Rectal smooth muscle tissue (tissue), 1 donor: ENCODE measurements around the gene SPDYE16.
"Not testable (repeated sequence)": the region's sequence is repeated elsewhere in the genome, so short reads cannot be mapped to it uniquely, and the experiment has no call there.

ENCODE experiments used
- H3K27ac ChIP-seq: one replicate; pipeline ENCODE4 v1.7.0; 2013; ENCODE audit warnings: low read depth, low read length, inconsistent platforms
- H3K27me3 ChIP-seq: one replicate; pipeline ENCODE4 v1.7.0; 2013; ENCODE audit warnings: low read length; ENCODE audit not compliant: control insufficient read depth, insufficient read depth
- H3K36me3 ChIP-seq: one replicate; pipeline ENCODE4 v1.7.0; 2013; ENCODE audit warnings: low read length; ENCODE audit not compliant: control insufficient read depth, insufficient read depth
- H3K4me1 ChIP-seq: one replicate; pipeline ENCODE4 v1.7.0; 2013; ENCODE audit warnings: low read length; ENCODE audit not compliant: control insufficient read depth, insufficient read depth
- H3K4me3 ChIP-seq: one replicate; pipeline ENCODE4 v1.7.0; 2013; ENCODE audit warnings: low read length
- H3K9ac ChIP-seq: one replicate; pipeline ENCODE4 v1.7.0; 2013; ENCODE audit warnings: low read length

Gene SPDYE16

GRCh38 chr7:76516932-76517331, 26.2 kb downstream of the SPDYE16 start:
- H3K27ac ChIP-seq, H3K4me3 ChIP-seq: not testable (repeated sequence)

GRCh38 chr7:76515999-76516443, 27.1 kb downstream of the SPDYE16 start:
- Histone ChIP-seq H3K4me1 (no peaks in the 10 kb centered on the region), H3K27me3 (no peaks in the 10 kb centered on the region), H3K4me3 (no peak overlapping the region), H3K27ac (no peak overlapping the region), H3K36me3 (no peaks in the 10 kb centered on the region), H3K9ac (no peak overlapping the region)

More at GRCh38 chr7:76516932-76517331, 26.2 kb downstream of the SPDYE16 start:
- H3K27me3 ChIP-seq, H3K9ac ChIP-seq, H3K36me3 ChIP-seq, H3K4me1 ChIP-seq: not testable (repeated sequence)

- H3K9ac ChIP-seq: no peak overlapping the region
- H3K4me1 ChIP-seq: no peaks in the 10 kb centered on the region
- H3K36me3 ChIP-seq: no peaks in the 10 kb centered on the region
- H3K4me3 ChIP-seq: no peak overlapping the region
- H3K27ac ChIP-seq: no peak overlapping the region
- no peaks in the 10 kb centered on the region for H3K27me3 ChIP-seq
These were observed 27.9 kb downstream of the SPDYE16 start for GRCh38 chr7:76514926-76515771.

- Histone ChIP-seq H3K27ac (no peak overlapping the region), H3K9ac (no peak overlapping the region), H3K27me3 (no peaks in the 10 kb centered on the region), H3K4me1 (no peaks in the 10 kb centered on the region), H3K4me3 (no peak overlapping the region), H3K36me3 (no peaks in the 10 kb centered on the region)
These were observed 29.0 kb downstream of the SPDYE16 start for GRCh38 chr7:76513817-76514799.

GRCh38 chr7:76512941-76513816, 29.9 kb downstream of the SPDYE16 start:
- no peaks in the 10 kb centered on the region for H3K36me3 ChIP-seq
- H3K9ac ChIP-seq: no peak overlapping the region
- H3K27ac ChIP-seq: no peak overlapping the region
- H3K27me3 ChIP-seq: no peaks in the 10 kb centered on the region
- H3K4me3 ChIP-seq: no peak overlapping the region
- H3K4me1 ChIP-seq: no peaks in the 10 kb centered on the region

- not testable (repeated sequence) for H3K27ac ChIP-seq, H3K27me3 ChIP-seq, H3K36me3 ChIP-seq, H3K9ac ChIP-seq, H3K4me3 ChIP-seq, H3K4me1 ChIP-seq
These were observed 30.9 kb downstream of the SPDYE16 start for GRCh38 chr7:76511911-76512885.

- not testable (repeated sequence) for H3K4me1 ChIP-seq, H3K9ac ChIP-seq, H3K27me3 ChIP-seq, H3K27ac ChIP-seq, H3K4me3 ChIP-seq, H3K36me3 ChIP-seq
These were observed 31.7 kb downstream of the SPDYE16 start for GRCh38 chr7:76511200-76511910.

- Histone ChIP-seq H3K27ac (no peak within 1 kb of the TSS), H3K4me1 (no peaks in the 10 kb centered on the region), H3K27me3 (no peaks in the 10 kb centered on the region), H3K4me3 (no peak within 1 kb of the TSS), H3K9ac (no peak within 1 kb of the TSS), H3K36me3 (peaks cover 2% of the 10 kb centered on the region)
These were observed 32.9 kb downstream of the SPDYE16 start, which contains the start of gene UPK3B for GRCh38 chr7:76509931-76510877. Gene UPK3B (plus strand): TSS chr7:76510552. CDS start chr7:76510653, 101 bp downstream.

GRCh38 chr7:76507723-76508406, 35.2 kb downstream of the SPDYE16 start:
- Histone ChIP-seq H3K4me1 (no peaks in the 10 kb centered on the region), H3K4me3 (no peak overlapping the region), H3K27me3 (no peaks in the 10 kb centered on the region), H3K9ac (no peak overlapping the region), H3K36me3 (peaks cover 4% of the 10 kb centered on the region), H3K27ac (no peak overlapping the region)
